Liver (tissue), 9 donors: ENCODE data around the gene ADGRG3. TPM values are rescaled to one million over a fixed set of nuclear protein-coding genes. Genes with fewer than 3 reads are reported as not detected.

ENCODE experiments used
- DNase-seq: peaks from one replicate; pipeline ENCODE4 v3.0.0-alpha.2; 2017; ENCODE audit warnings: low spot score
- H3K27ac ChIP-seq, 2 donors: one replicate each; pipeline ENCODE4 v1.7.0; 2013; ENCODE audit warnings: inconsistent platforms in 2 of 2, low read length in 2 of 2, control low read depth in 1 of 2, low read depth in 1 of 2, mild to moderate bottlenecking in 1 of 2
- H3K27me3 ChIP-seq, 4 donors: one replicate each; pipeline versions ENCODE4 v1.6.1 to v1.7.0; 2013; ENCODE audit warnings: low read length in 3 of 4, inconsistent platforms in 1 of 4, mild to moderate bottlenecking in 1 of 4, moderate library complexity in 1 of 4; ENCODE audit not compliant: control insufficient read depth in 4 of 4, insufficient read depth in 4 of 4
- H3K36me3 ChIP-seq, 4 donors: one replicate each; pipeline versions ENCODE4 v1.6.1 to v1.7.0; 2013; ENCODE audit warnings: low read length in 3 of 4, mild to moderate bottlenecking in 3 of 4, low read depth in 1 of 4, moderate library complexity in 1 of 4; ENCODE audit not compliant: control insufficient read depth in 4 of 4, insufficient read depth in 3 of 4
- H3K4me1 ChIP-seq, 4 donors: one replicate each; pipeline versions ENCODE4 v1.6.1 to v1.7.0; 2013; ENCODE audit warnings: low read length in 3 of 4, mild to moderate bottlenecking in 3 of 4, moderate library complexity in 1 of 4; ENCODE audit not compliant: control insufficient read depth in 4 of 4, insufficient read depth in 4 of 4
- H3K4me3 ChIP-seq, 3 donors: one replicate each; pipeline versions ENCODE4 v1.6.1 to v1.7.0; 2013; ENCODE audit warnings: low read length in 3 of 3, control low read depth in 1 of 3, low read depth in 1 of 3, mild to moderate bottlenecking in 1 of 3
- H3K9ac ChIP-seq, 2 donors: one replicate each; pipeline ENCODE4 v1.7.0; 2013; ENCODE audit warnings: low read length in 2 of 2, mild to moderate bottlenecking in 2 of 2, moderate library complexity in 2 of 2, control low read depth in 1 of 2, low read depth in 1 of 2
- H3K9me3 ChIP-seq, 4 donors: one replicate each; pipeline versions ENCODE4 v1.6.1 to v1.7.0; 2013; ENCODE audit warnings: low read length in 3 of 4; ENCODE audit not compliant: control insufficient read depth in 4 of 4
- ATF3 ChIP-seq: IDR thresholded peaks from 2 replicates; pipeline ENCODE4 v1.6.1; 2016; ENCODE audit warnings: antibody characterized with exemption
- CTCF ChIP-seq: fragments of 150-350 bp; IDR thresholded peaks from 2 replicates; pipeline ENCODE4 v1.5.1; 2017; ENCODE audit warnings: improper control_type of control experiment, low read depth, low read length; ENCODE audit not compliant: missing input control
- EGR1 ChIP-seq, 2 donors: IDR thresholded peaks; 2 replicates each; pipeline ENCODE4 v1.6.1; 2016 to 2018; ENCODE audit warnings: antibody characterized with exemption in 2 of 2, low read depth in 2 of 2
- FOXA1 ChIP-seq: IDR thresholded peaks from 2 replicates; pipeline ENCODE4 v1.6.1; 2016; ENCODE audit warnings: antibody characterized with exemption
- FOXA2 ChIP-seq: IDR thresholded peaks from 2 replicates; pipeline ENCODE4 v1.6.1; 2016; ENCODE audit warnings: antibody characterized with exemption
- GABPA ChIP-seq, 2 donors: IDR thresholded peaks in 1 of 2; conservative IDR thresholded peaks in 1 of 2; 2 replicates each; pipeline ENCODE4 v1.6.1; 2016; ENCODE audit warnings: antibody characterized with exemption in 2 of 2, mild to moderate bottlenecking in 1 of 2, moderate library complexity in 1 of 2
- HNF4A ChIP-seq, 2 donors: conservative IDR thresholded peaks; 2 replicates each; pipeline ENCODE4 v1.6.1; 2016; ENCODE audit warnings: antibody characterized with exemption in 2 of 2, mild to moderate bottlenecking in 2 of 2
- HNF4G ChIP-seq: IDR thresholded peaks from 2 replicates; pipeline ENCODE4 v1.6.1; 2016; ENCODE audit warnings: antibody characterized with exemption
- JUND ChIP-seq, 2 donors: IDR thresholded peaks; 2 replicates each; pipeline ENCODE4 v1.6.1; 2016; ENCODE audit warnings: antibody characterized with exemption in 2 of 2
- MAX ChIP-seq: IDR thresholded peaks from 2 replicates; pipeline ENCODE4 v1.6.1; 2016; ENCODE audit warnings: antibody characterized with exemption
- NR2F2 ChIP-seq: IDR thresholded peaks from 2 replicates; pipeline ENCODE4 v1.6.1; 2016; ENCODE audit warnings: antibody characterized with exemption
- RAD21 ChIP-seq, 2 donors: IDR thresholded peaks; 2 replicates each; pipeline ENCODE4 v1.6.1; 2016; ENCODE audit warnings: antibody characterized with exemption in 2 of 2, mild to moderate bottlenecking in 2 of 2
- RXRA ChIP-seq, 2 donors: IDR thresholded peaks; 2 replicates each; pipeline ENCODE4 v1.6.1; 2017 to 2018; ENCODE audit warnings: antibody characterized with exemption in 2 of 2, mild to moderate bottlenecking in 1 of 2
- SP1 ChIP-seq: IDR thresholded peaks from 2 replicates; pipeline ENCODE4 v1.6.1; 2018; ENCODE audit warnings: antibody characterized with exemption, mild to moderate bottlenecking
- TAF1 ChIP-seq: conservative IDR thresholded peaks from 2 replicates; pipeline ENCODE4 v1.6.1; 2016; ENCODE audit warnings: antibody characterized with exemption, mild to moderate bottlenecking
- YY1 ChIP-seq: IDR thresholded peaks from 2 replicates; pipeline ENCODE4 v1.6.1; 2016; ENCODE audit warnings: antibody characterized with exemption, mild to moderate bottlenecking
- WGBS: extraction: QIAGEN DNeasy Blood & Tissue Kit; methylation state at CpG from one replicate; pipeline ENCODE4 v1.1.7; 2013; 5-methylcytosine and 5-hydroxymethylcytosine counted together
- polyA plus RNA-seq, 2 donors: library from polyadenylated mRNA; stranded (reverse) in 1 of 2; unstranded in 1 of 2; fragments of 200-250 nt in 1 of 2; fragments of >200 nt in 1 of 2; fragmentation: Nextera tagmentation in 1 of 2; extraction: Ambion mirVana in 1 of 2; gene quantifications; one replicate each; pipeline versions ENCODE4 v1.2.1 to v1.2.3, GENCODE V29; 2013 to 2015
- total RNA-seq, 2 donors: library from RNA; depleted of rRNA; stranded (reverse); fragments of >200 nt; gene quantifications; one replicate each; pipeline ENCODE4 v1.2.3, GENCODE V29; 2014
- TF ChIP-seq, protein P1 (sequence below): IDR thresholded peaks from 2 replicates; pipeline ENCODE4 v1.6.1; 2016; ENCODE audit warnings: antibody characterized with exemption, mild to moderate bottlenecking
- TF ChIP-seq, protein P2 (sequence below): IDR thresholded peaks from 2 replicates; pipeline ENCODE4 v1.6.1; 2016; ENCODE audit warnings: antibody characterized with exemption
- donor health status: healthy.
- donor health status: healthy.
- donor health status: healthy.
- donor health status: healthy.
- donor health status: healthy.

The ADGRG3 gene
- total and polyA plus RNA-seq, 4 donors, result 0.52 to 3.2 (median 1.0) TPM

DNA sequence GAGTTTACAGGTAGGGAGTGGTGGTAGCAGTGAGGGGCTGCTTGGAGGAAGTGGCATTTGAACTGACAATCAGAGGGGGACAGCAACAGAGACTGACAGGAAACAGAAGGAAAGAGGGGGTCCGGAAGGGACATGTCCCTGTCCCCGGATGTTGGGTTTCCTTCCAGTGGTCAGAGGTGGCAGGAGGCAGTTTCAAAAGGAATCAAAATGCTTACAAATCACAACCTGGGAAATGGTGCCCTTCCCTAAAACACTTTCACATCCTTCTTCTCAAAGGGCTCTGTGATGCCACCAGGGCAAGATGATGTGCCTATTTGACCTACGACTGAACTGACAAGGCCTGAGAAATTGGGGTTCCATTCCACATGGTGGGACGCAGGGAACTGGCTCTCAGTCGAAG is 20.0 kb upstream of the ADGRG3 start:
- DNase-seq, result no peak
- Histone ChIP-seq H3K4me1 (no peaks in the 10 kb centered on the region), H3K4me3 (no peak overlapping the region), H3K36me3 (no peaks in the 10 kb centered on the region), H3K27ac (peak overlapping the region; percentile 14), H3K9me3 (no peaks in the 10 kb centered on the region), H3K27me3 (no peaks in the 10 kb centered on the region), H3K9ac (no peak overlapping the region)
- TF ChIP-seq NR2F2 (peak; percentile 78), MAX (no peak), GABPA (IDR thresholded peaks at IDR 0.05 in 1 of 2, conservative IDR thresholded peaks at IDR 0.05 in 1 of 2) (no peak)
- WGBS, result 75% methylated on average over 5 of the region's 5 CpGs

- H3K27me3 ChIP-seq, result no peaks in the 10 kb centered on the region
- H3K4me1 ChIP-seq, result no peaks in the 10 kb centered on the region
- H3K27ac ChIP-seq, result no peak overlapping the region
- no peak for TF ChIP-seq MAX
- no peak for TF ChIP-seq NR2F2
- TF ChIP-seq RAD21 (IDR thresholded peaks at IDR 0.05), result peak; percentile 100
- no peak for TF ChIP-seq ATF3
- TF ChIP-seq HNF4G, result no peak
- no peak for TF ChIP-seq GABPA (IDR thresholded peaks at IDR 0.05 in 1 of 2, conservative IDR thresholded peaks at IDR 0.05 in 1 of 2)
- TF ChIP-seq JUND (IDR thresholded peaks at IDR 0.05), result no peak
- TF ChIP-seq CTCF, result peak; percentile 100
- TF ChIP-seq FOXA2, result no peak
- TF ChIP-seq, protein P1, sequence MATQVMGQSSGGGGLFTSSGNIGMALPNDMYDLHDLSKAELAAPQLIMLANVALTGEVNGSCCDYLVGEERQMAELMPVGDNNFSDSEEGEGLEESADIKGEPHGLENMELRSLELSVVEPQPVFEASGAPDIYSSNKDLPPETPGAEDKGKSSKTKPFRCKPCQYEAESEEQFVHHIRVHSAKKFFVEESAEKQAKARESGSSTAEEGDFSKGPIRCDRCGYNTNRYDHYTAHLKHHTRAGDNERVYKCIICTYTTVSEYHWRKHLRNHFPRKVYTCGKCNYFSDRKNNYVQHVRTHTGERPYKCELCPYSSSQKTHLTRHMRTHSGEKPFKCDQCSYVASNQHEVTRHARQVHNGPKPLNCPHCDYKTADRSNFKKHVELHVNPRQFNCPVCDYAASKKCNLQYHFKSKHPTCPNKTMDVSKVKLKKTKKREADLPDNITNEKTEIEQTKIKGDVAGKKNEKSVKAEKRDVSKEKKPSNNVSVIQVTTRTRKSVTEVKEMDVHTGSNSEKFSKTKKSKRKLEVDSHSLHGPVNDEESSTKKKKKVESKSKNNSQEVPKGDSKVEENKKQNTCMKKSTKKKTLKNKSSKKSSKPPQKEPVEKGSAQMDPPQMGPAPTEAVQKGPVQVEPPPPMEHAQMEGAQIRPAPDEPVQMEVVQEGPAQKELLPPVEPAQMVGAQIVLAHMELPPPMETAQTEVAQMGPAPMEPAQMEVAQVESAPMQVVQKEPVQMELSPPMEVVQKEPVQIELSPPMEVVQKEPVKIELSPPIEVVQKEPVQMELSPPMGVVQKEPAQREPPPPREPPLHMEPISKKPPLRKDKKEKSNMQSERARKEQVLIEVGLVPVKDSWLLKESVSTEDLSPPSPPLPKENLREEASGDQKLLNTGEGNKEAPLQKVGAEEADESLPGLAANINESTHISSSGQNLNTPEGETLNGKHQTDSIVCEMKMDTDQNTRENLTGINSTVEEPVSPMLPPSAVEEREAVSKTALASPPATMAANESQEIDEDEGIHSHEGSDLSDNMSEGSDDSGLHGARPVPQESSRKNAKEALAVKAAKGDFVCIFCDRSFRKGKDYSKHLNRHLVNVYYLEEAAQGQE, result no peak
- TF ChIP-seq HNF4A (conservative IDR thresholded peaks at IDR 0.05), result peak in 1 of 2 donors; percentile 24
- no peak for TF ChIP-seq TAF1
- peak; percentile 25 for TF ChIP-seq FOXA1
- no peak for TF ChIP-seq YY1
- no peak for TF ChIP-seq EGR1 (IDR thresholded peaks at IDR 0.05; ENCODE audit: low read depth in 2 of 2)
- no peak for TF ChIP-seq SP1
- peak in 1 of 2 donors; percentile 42 for TF ChIP-seq RXRA (IDR thresholded peaks at IDR 0.05)
- TF ChIP-seq, protein P2, sequence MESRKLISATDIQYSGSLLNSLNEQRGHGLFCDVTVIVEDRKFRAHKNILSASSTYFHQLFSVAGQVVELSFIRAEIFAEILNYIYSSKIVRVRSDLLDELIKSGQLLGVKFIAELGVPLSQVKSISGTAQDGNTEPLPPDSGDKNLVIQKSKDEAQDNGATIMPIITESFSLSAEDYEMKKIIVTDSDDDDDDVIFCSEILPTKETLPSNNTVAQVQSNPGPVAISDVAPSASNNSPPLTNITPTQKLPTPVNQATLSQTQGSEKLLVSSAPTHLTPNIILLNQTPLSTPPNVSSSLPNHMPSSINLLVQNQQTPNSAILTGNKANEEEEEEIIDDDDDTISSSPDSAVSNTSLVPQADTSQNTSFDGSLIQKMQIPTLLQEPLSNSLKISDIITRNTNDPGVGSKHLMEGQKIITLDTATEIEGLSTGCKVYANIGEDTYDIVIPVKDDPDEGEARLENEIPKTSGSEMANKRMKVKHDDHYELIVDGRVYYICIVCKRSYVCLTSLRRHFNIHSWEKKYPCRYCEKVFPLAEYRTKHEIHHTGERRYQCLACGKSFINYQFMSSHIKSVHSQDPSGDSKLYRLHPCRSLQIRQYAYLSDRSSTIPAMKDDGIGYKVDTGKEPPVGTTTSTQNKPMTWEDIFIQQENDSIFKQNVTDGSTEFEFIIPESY, result no peak
- H3K4me3 ChIP-seq, result no peak overlapping the region
- H3K9ac ChIP-seq, result no peak overlapping the region
- DNase-seq, result peak; percentile 93
- H3K9me3 ChIP-seq, result no peaks in the 10 kb centered on the region
- H3K36me3 ChIP-seq, result no peaks in the 10 kb centered on the region
- WGBS, result 35% methylated on average over 18 of the region's 18 CpGs
Observed at GRCh38 chr16:57648581-57649442, 19.3 kb upstream of the ADGRG3 start.
